HG02798 (cell line): ENCODE measurements around the gene LSM7.
"Not testable (repeated sequence)": the region's sequence is repeated elsewhere in the genome, so short reads cannot be mapped to it uniquely, and the experiment has no call there.

Source experiments
- ATAC-seq: cut with Tn5 transposase; IDR thresholded peaks from one replicate; pipeline ENCODE4 v1.9.1; 2021; ENCODE audit warnings: mild to moderate bottlenecking; ENCODE audit not compliant: unreplicated experiment, poor library complexity

Gene LSM7

DNA sequence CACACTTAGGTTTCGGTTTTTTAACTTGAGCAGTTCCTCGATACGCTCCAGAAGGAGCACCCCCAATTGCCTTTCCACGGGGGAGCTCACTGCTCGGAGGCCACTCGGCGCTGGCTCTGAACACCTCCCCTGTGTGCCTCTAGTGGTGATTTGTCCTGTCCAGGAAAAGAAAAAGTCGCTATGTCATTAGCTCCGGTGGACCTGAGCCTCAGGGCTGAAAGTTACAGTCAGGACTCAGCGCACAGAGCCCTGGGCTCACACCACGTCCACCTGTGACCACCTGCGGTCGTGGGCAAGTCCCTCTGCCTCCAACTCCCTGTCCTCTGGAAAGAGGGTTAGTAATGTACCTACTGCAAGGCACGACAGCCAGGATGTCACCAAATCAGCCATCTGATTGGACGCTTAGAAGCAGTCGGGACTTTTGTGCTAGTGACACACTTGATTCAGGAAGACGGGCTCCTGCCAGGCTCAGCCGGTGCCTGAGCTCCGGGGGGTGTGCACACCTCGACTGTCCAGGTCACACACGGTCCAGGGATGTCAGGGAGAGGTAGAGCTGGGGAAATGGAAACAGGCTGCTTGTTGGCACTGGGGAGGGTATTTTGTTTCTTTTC, 27.8 kb upstream of the LSM7 start:
- no peak for ATAC-seq

DNA sequence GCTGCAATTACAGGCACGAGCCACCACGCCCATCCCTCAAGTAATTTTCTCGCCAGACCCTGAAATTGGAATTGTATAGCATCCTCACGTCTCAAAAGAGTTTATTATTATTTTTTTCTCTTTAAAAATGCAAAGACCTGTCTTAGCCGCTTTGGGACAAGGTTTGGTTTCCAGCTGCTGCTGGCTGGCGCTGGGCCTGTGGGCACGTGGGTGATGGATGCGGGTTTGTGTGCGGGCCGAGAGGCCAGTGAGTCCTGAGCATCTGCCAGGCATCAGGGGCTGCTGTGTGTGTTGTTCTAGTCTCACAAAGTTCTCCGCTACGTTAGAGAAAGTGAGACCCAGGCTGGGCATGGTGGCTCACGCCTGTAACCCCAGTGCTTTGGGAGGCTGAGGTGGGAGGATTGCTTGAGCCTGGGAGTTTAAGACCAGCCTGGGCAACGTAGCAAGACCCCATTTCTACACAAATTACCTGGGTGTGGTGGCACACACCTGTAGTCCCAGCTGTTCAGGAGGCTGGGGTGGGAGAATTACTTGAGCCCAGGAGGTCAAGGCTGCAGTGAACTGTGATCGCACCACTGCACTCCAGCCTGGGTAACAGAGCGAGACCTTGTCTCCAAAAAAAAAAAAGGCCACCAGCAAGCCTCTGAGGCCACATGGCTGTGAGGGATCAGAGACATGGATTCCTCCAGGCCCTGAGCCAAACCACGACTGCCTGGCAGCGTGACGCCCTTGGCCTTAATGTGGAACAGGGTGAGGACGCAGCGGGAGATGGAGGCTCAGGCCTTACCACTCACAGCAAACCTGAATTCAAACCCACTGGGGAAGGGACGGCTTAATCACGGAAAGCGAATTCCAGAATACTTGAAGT, 27.0 kb upstream of the LSM7 start:
- ATAC-seq = no peak

DNA sequence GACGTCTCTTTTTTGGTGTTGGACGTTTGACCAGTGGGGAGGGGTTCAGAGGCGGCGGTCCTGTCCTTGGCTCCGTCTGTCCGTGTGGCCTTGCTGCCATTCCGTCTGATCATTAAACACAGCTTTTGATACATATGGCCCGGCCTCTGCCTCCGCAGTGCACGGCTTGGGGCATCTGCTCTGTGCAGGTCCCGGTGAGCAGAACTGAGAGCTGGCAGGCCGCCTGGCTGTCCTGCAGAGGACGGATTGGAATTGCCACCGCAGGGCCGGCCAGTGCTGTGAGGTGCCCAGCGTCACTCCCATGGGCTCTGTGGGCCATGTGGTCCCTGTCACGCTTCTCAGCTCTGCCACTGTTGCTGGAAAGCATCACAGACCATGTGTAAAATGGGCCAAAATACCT, 26.3 kb upstream of the LSM7 start:
- ATAC-seq = no peak

DNA sequence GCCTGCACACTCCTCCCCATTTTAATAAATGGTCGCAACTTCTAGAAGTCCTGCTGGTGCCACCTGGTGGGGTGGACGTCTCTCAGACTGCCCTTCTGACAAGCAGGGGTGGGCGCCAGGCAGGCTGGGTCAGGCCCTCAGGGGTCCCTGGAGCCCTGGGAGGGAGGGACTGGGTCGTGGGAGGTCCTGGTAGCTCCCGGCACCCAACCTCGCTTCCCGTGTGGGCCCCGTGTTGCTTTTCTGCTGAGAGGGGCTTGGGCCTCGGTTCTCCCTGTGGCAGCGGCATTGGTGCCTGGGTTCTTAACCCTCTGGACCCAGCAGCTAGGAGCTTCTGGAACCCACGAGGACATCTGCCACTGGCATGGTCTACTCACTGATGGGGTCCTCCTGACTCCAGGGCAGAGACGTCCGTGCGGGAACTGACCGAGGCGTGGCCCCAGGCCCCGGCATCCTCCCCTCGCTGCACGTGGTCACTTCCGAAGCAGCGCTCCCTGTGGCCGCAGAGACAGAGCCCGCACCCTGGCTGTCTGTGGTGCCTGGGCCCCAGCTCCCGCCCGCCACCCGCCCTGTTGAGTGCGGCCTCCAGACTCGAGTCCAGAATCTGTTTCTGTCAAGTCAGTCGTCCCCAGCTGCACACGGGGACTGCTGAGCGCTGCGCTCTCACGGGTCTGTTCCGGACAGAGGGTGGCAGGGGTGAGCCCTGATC, 25.7 kb upstream of the LSM7 start:
- no peak for ATAC-seq

DNA sequence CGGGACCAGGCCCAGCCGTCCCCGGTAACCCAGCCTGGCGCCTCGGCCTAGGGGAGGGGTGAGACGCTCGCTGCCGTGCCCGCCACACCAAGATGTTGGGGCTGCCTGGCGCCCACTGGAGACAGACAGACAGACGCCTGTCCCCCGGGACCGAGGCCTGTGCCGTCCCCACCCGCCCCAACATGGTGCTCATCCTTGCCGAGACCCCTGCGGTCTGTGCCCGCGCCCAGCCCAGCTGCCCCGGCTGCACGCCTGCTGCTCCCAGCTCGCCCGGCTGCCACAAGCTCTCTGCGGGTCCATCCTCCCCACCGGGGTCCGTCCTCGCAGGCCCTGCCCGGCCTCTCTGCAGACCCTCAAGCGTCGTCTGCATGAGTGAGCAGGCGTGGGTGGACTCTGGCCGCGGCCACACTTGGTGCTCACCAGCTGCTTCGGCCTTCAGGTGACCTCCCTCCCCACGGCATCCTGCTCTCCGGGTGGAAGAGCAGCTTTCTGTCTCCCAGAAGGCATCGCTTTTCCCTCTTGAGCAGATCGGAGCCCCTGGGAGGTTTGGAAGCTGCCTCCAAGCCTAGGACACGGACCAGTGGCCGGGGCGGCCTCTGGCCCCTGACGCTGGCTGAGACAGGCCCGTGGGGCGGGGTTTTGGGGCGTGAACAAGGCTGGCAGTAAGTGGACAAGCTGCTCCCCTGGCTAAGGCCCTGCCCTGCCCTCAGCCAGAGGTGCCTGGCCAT, 24.9 kb upstream of the LSM7 start:
- no peak for ATAC-seq

DNA sequence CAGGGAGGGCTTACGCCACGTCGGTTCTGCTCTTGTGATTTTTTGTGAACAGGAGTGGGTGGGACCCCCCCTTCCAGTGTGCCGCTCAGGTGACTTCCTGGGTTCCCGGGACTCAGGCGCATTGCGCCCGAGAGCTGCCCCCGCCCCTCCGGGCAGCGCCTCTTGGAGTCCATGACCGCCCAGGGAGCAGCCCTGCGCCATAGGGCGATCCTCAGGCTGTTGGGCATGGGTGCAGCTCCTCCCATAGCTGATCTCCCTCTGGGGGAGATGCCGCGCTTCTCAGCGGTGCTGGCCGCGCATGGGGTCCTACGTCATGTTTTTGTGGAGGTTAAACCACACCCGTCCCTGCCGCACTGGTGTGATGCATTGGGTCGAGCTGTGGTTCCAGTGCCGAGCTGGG, 23.7 kb upstream of the LSM7 start:
- no peak for ATAC-seq

DNA sequence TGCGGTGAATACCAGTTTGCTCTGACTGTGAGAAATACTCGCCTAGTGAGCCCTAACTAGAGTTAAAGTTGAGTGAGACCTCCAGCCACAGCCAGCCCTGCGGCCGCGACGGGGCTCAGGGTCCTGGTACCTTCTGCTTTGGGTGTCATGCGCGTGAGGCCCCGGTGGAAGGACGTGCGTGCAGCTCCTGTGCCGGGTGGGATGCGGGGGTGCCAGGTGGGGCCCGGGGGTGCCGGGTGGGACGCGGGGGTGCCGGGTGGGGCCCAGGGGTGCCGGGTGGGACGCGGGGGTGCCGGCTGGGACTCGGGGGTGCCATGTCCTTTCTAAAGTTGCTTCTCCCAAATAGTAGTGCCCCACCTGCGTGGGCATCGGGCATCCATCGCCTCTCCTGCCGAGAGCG, 23.2 kb upstream of the LSM7 start:
- ATAC-seq = no peak

DNA sequence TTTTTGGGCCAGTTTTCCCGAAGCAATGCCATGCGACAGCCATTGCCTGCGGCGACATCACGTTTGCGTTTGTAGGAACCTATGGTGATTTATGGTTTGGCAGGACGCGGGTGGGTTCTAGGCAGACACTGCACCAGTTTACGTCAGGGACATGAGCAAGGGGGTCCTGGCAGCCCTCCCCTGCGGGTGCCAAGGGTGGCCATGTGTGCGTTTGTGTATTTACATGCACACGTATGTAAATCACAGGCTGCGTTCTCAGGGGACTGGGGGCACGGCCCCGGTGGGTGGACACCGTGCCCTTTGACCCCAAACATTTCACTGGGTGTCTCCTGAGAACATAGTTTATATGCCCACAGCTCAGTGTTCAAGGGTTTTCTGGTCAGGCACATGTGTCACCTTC, 22.3 kb upstream of the LSM7 start:
- ATAC-seq = no peak

DNA sequence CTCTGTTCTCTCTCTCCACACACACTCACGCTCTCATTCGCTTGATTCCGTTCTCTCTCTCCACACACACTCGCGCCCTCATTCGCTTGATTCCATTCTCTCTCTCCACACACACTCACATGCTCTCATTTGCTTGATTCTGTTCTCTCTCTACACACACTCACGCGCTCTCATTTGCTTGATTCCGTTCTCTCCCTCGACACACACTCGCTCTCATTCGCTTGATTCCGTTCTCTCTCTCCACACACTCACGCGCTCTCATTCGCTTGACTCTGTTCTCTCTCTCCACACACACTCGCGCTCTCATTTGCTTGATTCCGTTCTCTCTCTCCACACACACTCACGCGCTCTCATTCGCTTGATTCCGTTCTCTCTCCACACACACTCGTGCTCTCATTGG, 21.4 kb upstream of the LSM7 start:
- ATAC-seq = not testable (repeated sequence)

DNA sequence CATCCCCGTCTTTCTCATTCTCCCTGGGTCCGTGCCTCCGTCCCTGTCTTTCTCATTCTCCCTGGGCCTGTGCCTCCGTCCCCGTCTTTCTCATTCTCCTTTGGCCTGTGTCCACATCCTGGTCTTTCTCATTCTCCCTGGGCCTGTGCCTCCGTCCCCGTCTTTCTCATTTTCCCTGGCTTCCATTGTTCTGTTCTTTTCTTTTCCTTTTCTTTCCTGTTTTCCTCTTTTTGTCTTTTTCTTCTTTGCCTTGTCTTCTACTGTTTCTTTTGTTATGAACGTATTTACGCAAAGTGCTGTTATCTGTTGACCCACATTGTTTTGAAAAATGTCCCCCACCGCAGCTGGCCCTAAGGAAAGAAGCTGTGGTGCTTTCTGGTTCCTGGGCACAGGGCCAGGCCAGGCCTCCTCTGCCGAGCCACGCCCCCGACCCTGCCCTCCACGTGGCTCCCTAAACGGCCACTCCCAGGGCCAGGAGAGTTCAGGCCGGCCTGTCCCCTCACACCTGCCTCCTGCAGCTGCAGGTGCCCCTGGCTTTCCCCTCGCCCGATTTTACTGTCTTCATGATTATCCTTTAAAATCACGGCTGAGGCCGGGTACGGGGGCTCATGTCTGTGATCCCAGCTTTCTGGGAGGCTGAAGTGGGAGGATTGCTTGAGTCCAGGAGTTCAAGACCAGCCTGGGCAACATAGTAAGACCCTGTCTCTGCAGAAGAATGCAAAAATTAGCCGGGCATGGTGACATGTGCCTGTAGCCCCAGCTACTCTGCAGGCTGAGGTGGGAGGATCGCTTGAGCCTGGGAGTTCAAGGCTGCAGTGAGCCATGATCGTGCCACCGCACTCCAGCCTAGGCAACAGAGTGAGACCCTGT, 17.6 kb upstream of the LSM7 start:
- no peak for ATAC-seq

DNA sequence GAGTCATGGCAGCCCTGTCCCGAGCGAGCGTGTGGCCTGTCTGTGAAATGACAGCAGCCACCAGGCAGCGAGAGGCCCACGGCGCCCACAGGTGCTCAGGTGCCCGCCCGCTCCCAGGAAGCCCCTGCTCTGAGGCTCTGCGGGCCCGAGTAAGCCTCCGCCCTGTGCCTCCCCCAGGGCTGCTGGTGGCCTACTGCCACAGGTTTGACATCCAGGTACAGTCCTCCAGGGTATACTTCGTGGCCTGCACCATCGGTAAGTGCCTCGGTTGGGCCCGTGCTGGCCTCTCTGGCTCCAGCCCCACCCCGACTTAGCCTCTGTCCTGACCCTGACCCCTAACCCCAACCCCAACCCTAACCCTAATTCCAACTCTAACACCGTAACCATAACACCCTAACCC, 16.7 kb upstream of the LSM7 start:
- no peak for ATAC-seq

DNA sequence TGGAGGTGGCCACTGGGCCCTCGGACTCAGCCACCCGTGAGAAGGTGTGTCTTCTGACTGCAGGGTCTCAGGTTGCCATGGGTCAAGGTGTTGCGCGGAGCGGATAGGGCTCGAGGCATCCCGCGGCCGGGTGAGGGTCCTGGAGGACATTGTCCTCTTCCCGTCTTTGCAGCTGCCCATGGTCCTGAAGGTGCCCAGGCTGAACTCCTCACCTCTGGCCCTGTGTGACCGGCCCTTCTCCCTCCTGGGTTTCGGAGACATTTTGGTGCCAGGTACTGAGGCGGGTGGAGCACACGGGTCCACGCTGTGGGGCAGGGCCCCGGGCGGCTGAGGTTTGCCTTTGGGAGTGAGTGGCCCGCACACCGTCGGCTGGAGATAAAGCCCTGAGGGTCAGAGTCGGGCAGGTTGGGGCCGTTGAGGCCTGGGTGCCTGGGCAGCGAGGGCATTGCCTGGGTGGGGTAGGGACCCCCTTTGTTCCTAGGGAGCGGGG, 16.0 kb upstream of the LSM7 start:
- ATAC-seq = no peak

DNA sequence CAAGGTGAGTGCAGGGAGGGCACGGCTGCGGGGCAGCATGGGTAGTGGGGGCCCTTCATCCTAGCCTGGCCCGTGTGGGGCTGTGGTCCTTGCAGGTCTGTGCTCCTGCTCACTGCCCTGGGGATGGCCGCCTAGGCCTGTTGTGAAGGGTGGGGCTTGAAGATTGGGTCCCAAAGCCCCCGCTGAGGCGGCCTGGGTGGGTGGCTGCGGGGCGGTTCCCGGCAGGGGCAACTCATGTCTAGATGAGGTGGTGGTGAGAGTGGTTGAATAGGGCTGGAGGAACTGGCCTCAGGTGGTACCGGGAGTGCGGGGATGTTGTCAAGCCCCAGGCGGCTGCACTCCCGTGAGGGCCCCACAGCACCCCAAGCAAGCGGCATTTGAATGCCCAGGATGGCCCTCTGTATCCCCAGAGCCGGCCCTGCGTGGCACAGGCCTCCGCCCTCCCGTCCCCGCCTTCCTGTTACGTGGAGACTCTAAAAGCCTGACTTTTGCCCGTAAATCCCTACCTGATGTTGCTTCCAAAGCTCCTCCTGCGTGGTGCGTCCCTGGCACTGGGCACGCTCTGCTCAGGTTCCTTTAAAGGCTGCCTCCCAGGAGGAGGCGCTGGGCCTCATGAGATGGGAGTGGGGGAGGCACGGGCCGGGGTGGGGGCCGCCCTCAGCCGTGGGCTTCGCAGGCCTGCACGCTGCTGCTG, 15.1 kb upstream of the LSM7 start:
- no peak for ATAC-seq

DNA sequence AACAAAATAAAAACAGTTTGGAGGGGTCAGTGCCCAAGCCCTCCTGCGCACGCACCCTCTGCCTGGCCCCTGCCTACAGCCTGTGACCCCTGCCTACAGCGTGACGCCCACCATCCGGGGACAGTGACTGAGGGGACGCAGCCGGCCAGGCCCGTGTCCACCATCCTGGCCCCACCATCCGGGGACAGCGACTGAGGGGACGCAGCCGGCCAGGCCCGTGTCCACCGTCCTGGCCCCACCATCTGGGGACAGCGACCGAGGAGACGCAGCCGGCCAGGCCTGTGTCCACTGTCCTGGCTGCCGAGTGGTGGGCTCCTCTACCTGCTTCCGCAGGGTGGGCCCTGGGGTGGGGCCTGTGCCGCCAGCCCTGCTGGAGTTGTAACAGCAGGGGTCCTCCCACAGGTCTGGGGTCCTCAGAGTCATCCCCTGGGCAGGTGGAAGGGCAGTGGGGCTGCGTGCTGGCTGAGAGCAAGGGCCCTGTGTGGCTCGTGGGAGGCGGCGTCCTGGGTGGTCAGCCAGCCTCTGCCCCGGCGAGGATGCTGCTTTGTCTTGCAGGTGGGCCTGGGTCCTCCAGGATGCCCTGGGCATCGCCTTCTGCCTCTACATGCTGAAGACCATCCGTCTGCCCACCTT, 14.4 kb upstream of the LSM7 start:
- ATAC-seq = no peak

DNA sequence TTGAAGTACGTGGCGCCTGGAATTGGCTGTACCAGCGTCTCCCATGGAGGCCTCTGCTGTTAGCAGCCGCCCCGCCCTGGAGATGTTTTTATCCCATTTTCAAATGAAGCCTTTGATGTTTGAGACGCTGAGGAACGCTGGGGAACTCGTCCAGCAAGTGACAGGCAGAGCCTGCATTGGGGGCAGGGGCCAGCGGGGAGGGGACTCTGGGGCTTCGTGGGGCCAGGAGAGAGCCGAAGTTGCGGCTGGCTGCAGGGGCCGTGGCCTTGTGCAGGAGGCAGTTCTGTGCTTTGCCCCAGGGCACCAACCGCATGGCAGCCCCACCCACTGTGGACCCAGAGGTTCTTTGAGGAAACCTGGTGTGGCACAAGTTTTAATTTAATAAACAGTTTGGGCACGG, 13.6 kb upstream of the LSM7 start:
- ATAC-seq = no peak

DNA sequence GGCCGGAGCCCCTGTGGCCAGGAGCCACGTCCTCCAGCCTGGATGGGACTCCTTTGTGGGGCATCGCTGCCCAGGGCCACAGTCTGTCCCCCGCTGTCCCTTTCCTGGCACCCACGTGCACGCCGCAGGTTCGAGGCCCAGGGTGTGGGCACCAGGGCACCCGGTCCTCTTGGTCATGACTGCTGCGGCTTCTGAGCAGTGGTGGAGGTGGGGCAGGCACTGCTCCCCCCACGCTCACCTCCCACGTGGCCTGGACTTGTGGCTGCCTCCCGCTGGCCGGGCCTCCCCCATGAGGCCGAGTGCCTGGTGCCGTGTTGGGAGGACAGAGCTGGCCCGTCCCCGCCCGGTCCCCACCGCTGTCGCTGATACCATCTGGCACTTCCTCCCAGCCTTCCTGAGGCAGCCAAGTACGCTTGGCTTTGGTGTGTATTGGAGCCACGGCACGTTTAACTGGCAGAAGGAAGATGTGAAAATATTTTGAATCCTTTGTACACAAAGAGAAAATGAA, 12.9 kb upstream of the LSM7 start:
- no peak for ATAC-seq

DNA sequence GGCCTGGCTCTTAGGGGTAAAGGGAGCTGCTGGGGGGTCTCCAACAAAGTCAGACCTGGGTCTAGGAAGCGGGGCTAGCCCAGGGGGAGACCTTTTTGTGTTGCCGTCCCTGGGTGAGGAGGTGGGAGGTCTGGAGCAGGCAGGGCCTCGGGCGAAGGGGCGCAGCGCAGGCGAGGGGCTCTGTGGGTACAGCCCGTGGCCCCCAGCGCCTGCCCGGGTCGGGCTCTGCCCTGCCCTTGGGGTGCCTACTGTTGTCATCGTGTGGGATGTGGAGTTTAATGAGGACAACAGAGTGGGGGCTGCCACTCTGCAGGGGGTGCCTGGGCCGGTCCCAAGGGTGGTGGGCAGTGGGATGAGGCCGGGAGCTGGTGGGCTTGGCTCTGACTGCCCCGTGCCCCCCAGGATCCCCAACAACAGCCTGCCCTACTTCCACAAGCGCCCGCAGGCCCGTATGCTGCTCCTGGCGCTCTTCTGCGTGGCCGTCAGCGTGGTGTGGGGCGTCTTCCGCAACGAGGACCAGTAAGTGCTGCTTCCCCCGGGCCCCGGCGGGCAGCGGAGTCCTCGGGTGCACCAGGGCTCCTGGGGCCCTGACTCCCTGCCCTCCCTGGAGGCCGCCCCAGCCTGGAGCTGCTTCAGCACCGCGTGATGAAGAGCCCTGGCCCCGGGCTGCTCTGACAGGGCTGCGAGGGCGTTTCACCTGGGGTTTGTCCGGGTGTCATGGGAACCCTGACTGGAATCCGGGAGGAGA, 12.3 kb upstream of the LSM7 start:
- ATAC-seq = no peak
